HFFc6 (cell line): ENCODE measurements around the gene ZNF655. TPM values are rescaled to one million over a fixed set of nuclear protein-coding genes. Genes with fewer than 3 reads are reported as not detected.
"Not testable (repeated sequence)": the region's sequence is repeated elsewhere in the genome, so short reads cannot be mapped to it uniquely, and the experiment has no call there.

Source experiments
- DNase-seq: peaks from one replicate; pipeline ENCODE4 v3.0.0-alpha.2; 2018
- H3K27ac Mint-ChIP-seq: 2 replicates; pipeline ENCODE4 v1.8.0; 2020; ENCODE audit warnings: mild to moderate bottlenecking, mixed read lengths
- H3K27me3 Mint-ChIP-seq: 2 replicates; pipeline ENCODE4 v1.8.0; 2021; ENCODE audit warnings: mild to moderate bottlenecking, moderate library complexity, mixed read lengths; ENCODE audit not compliant: insufficient read depth
- H3K36me3 Mint-ChIP-seq: 2 replicates; pipeline ENCODE4 v1.8.0; 2021; ENCODE audit warnings: low read depth, mixed read lengths
- H3K4me1 Mint-ChIP-seq: 2 replicates; pipeline ENCODE4 v1.8.0; 2020; ENCODE audit warnings: low read depth, mixed read lengths
- H3K4me3 Mint-ChIP-seq: 2 replicates; pipeline ENCODE4 v1.8.0; 2020; ENCODE audit warnings: mild to moderate bottlenecking, moderate library complexity, mixed read lengths
- H3K9me3 Mint-ChIP-seq: 2 replicates; pipeline ENCODE4 v1.8.0; 2020; ENCODE audit warnings: mild to moderate bottlenecking, mixed read lengths
- CTCF ChIP-seq: fragments of 200-600 bp; sonication (generic); IDR thresholded peaks from 2 replicates; pipeline ENCODE4 v1.5.0; 2021; ENCODE audit warnings: antibody characterized with exemption, mild to moderate bottlenecking
- total RNA-seq, 6 experiments: library from RNA; stranded (reverse); fragmentation: NEBNext Ultra II Directional; extraction: Animal tissue kit (Norgen Biotek cat#: 25700); gene quantifications; 2 replicates in 1 of 6; 3 replicates in 5 of 6; pipeline ENCODE4 v1.2.3, GENCODE V29; 2021

The ZNF655 gene
- total RNA-seq, 6 experiments from 2014 or later, result 38.6 to 50.0 (median 43.5) TPM

- Mint-ChIP-seq H3K27me3 (peaks cover 4% of the 10 kb centered on the region; the same call in 1 of the 2 replicates), H3K4me1 (no peaks in the 10 kb centered on the region), H3K9me3 (peaks cover 49% of the 10 kb centered on the region), H3K27ac (no peak overlapping the region), H3K36me3 (peaks cover 55% of the 10 kb centered on the region), H3K4me3 (no peak overlapping the region)
- no peak for TF ChIP-seq CTCF
- DNase-seq, result no peak
Measured at GRCh38 chr7:99543916-99544315, 14.5 kb upstream of the ZNF655 start.

GRCh38 chr7:99545308-99545707, 13.1 kb upstream of the ZNF655 start:
- not testable (repeated sequence) for H3K27me3 Mint-ChIP-seq, H3K4me3 Mint-ChIP-seq, H3K4me1 Mint-ChIP-seq, DNase-seq, H3K27ac Mint-ChIP-seq
- Mint-ChIP-seq H3K9me3 (peaks cover 41% of the 10 kb centered on the region), H3K36me3 (peaks cover 63% of the 10 kb centered on the region)

GRCh38 chr7:99549545-99549944, 8.9 kb upstream of the ZNF655 start:
- H3K9me3 Mint-ChIP-seq, DNase-seq, H3K27ac Mint-ChIP-seq, H3K4me3 Mint-ChIP-seq, H3K27me3 Mint-ChIP-seq: not testable (repeated sequence)
- peaks cover 14% of the 10 kb centered on the region for H3K4me1 Mint-ChIP-seq
- H3K36me3 Mint-ChIP-seq, result peaks cover 47% of the 10 kb centered on the region

- no peaks in the 10 kb centered on the region for H3K27me3 Mint-ChIP-seq
- peaks cover 14% of the 10 kb centered on the region for H3K4me1 Mint-ChIP-seq
- no peak for DNase-seq
- no peaks in the 10 kb centered on the region for H3K9me3 Mint-ChIP-seq
- H3K36me3 Mint-ChIP-seq, result peaks cover 52% of the 10 kb centered on the region
- no peak for TF ChIP-seq CTCF
- peak overlapping the region; percentile 90 for H3K4me3 Mint-ChIP-seq
- peak overlapping the region; percentile 67 for H3K27ac Mint-ChIP-seq
Measured at GRCh38 chr7:99551334-99551733, 7.1 kb upstream of the ZNF655 start.

GRCh38 chr7:99551767-99552463, 6.5 kb upstream of the ZNF655 start, which contains the start of gene FAM200A:
FAM200A (minus strand) TSS chr7:99552114; CDS start chr7:99548407, 3,707 bp downstream.
- DNase-seq, result peak; percentile 78
- Mint-ChIP-seq H3K4me3 (peak within 1 kb of the TSS; percentile 90), H3K36me3 (peaks cover 46% of the 10 kb centered on the region), H3K27me3 (no peaks in the 10 kb centered on the region), H3K27ac (peak within 1 kb of the TSS; percentile 67), H3K4me1 (peaks cover 15% of the 10 kb centered on the region), H3K9me3 (no peaks in the 10 kb centered on the region)
- TF ChIP-seq CTCF, result no peak

- Mint-ChIP-seq H3K36me3 (peaks cover 43% of the 10 kb centered on the region), H3K9me3 (no peaks in the 10 kb centered on the region), H3K27me3 (no peaks in the 10 kb centered on the region), H3K27ac (no peak overlapping the region), H3K4me3 (peak overlapping the region; percentile 13; the same call in 1 of the 2 replicates), H3K4me1 (peaks cover 26% of the 10 kb centered on the region)
- DNase-seq, result no peak
- TF ChIP-seq CTCF, result no peak
Measured at GRCh38 chr7:99553039-99553438, 5.4 kb upstream of the ZNF655 start.
